Hematopoietic multipotent progenitor cell treated with erythropoietin and hydrocortisone succinate and interleukin-3 and kit ligand, for 6 days (in vitro differentiated cells): ENCODE results near the gene SCD.

Experiments
- DNase-seq: peaks from one replicate; pipeline ENCODE4 v3.0.0-alpha.2; 2015

Gene SCD

GRCh38 chr10:100401631-100402328, 54.7 kb downstream of the SCD start:
- DNase-seq, result no peak

- no peak for DNase-seq
These were observed 56.7 kb downstream of the SCD start for GRCh38 chr10:100403734-100404133.

- DNase-seq, result no peak
These were observed 66.1 kb downstream of the SCD start for GRCh38 chr10:100413173-100413572.
